Ovary (tissue), 9 donors: ENCODE results near the gene LUC7L2. TPM values are rescaled to one million over a fixed set of nuclear protein-coding genes. Genes with fewer than 3 reads are reported as not detected.
"Not testable (repeated sequence)": the region's sequence is repeated elsewhere in the genome, so short reads cannot be mapped to it uniquely, and the experiment has no call there.

Experiments
- DNase-seq, 5 donors: peaks; one replicate each; pipeline ENCODE4 v3.0.0-alpha.2; 2019 to 2020
- H3K27ac ChIP-seq, 2 donors: fragments of 200-600 bp; one replicate each; pipeline versions ENCODE4 v1.5.1 to v1.8.0; 2019 to 2022
- H3K27me3 ChIP-seq: fragments of 200-600 bp; one replicate; pipeline ENCODE4 v1.8.0; 2022
- H3K36me3 ChIP-seq: fragments of 200-600 bp; sonication (generic); one replicate; pipeline ENCODE4 v1.5.1; 2019
- H3K4me1 ChIP-seq: one replicate; pipeline ENCODE4 v1.8.1; 2013; ENCODE audit warnings: mild to moderate bottlenecking, moderate library complexity; ENCODE audit not compliant: insufficient read depth
- H3K4me3 ChIP-seq: fragments of 200-600 bp; sonication (generic); one replicate; pipeline ENCODE4 v1.5.1; 2017
- H3K9me3 ChIP-seq, 2 donors: fragments of 200-600 bp in 1 of 2; sonication (generic) in 1 of 2; one replicate each; pipeline versions ENCODE4 v1.5.1 to v1.8.1; 2013 to 2019; ENCODE audit warnings: mild to moderate bottlenecking in 1 of 2, moderate library complexity in 1 of 2
- EP300 ChIP-seq: sonication (generic); formaldehyde crosslinking; IDR thresholded peaks from one replicate; pipeline ENCODE4 v1.6.1; 2017; ENCODE audit warnings: antibody characterized with exemption
- POLR2A ChIP-seq: fragments of 450-650 bp; IDR thresholded peaks from one replicate; pipeline ENCODE4 v1.6.1; 2017; ENCODE audit warnings: antibody characterized with exemption, mild to moderate bottlenecking, moderate library complexity
- WGBS, 3 donors: extraction: QIAGEN DNeasy Blood & Tissue Kit in 1 of 3; methylation state at CpG; one replicate each; pipeline versions ENCODE4 v1.1.5 to v1.1.7; 2013 to 2017; 5-methylcytosine and 5-hydroxymethylcytosine counted together
- intact Hi-C, 4 donors: fragments of 100-400 bp; cut with DNase I; formaldehyde crosslinking; loops; one replicate each; pipeline versions ENCODE4 v1.11.0 to v1.15.1; 2022 to 2023
- polyA plus RNA-seq, 2 donors: library from polyadenylated mRNA; stranded (reverse); fragments of 200-250 nt in 1 of 2; fragments of 350-450 nt in 1 of 2; fragmentation: Illumina TruSeq in 1 of 2; extraction: RNeasy Lipid Tissue Mini Kit (QIAGEN cat#74804) in 1 of 2; gene quantifications; one replicate each; pipeline ENCODE4 v1.2.3, GENCODE V29; 2013 to 2014
- total RNA-seq, 7 donors: library from RNA; depleted of rRNA in 2 of 7; stranded (reverse); fragments of >200 nt in 2 of 7; fragmentation: NEBNext Ultra II Directional in 3 of 7; extraction: Animal tissue kit (Norgen Biotek cat#: 25700) in 3 of 7; gene quantifications; one replicate each; pipeline versions ENCODE4 v1.1.0 to v1.2.4, GENCODE V29; 2016 to 2023
- TF ChIP-seq, protein P1 (sequence below), 3 donors: fragments of 450-650 bp in 2 of 3; fragments of 200-600 bp in 1 of 3; IDR thresholded peaks; one replicate each; pipeline versions ENCODE4 v1.5.1 to v1.8.0; 2016 to 2022; ENCODE audit warnings: antibody characterized with exemption in 3 of 3, mild to moderate bottlenecking in 1 of 3
- donor health status: DM: no; HTN: no; CAD: no; lungs with moderate emphysema.
- donor health status: DM: no; HTN: no; CAD: no.
- donor health status: Bipolar disorder and iron deficiency.
- donor health status: DM: yes; HTN: yes; CAD: no.
- donor health status: DM: no; HTN: no; CAD: no.
- donor health status: DM: yes; HTN: yes; CAD: no.

The LUC7L2 gene
- total and polyA plus RNA-seq, 9 donors, result 58.9 to 113 (median 87.2) TPM

- Histone ChIP-seq H3K4me1 (no peaks in the 10 kb centered on the region), H3K36me3 (no peaks in the 10 kb centered on the region), H3K9me3 (no peaks in the 10 kb centered on the region), H3K27ac (no peak overlapping the region), H3K4me3 (no peak overlapping the region), H3K27me3 (no peaks in the 10 kb centered on the region)
- intact Hi-C loops, result no loop called here
- no peak for DNase-seq
- 89 to 90% (median 89%) methylated on average over 12 of the region's 12 CpGs for WGBS, 3 donors
- TF ChIP-seq POLR2A (no peak), EP300 (no peak)
- TF ChIP-seq, protein P1, sequence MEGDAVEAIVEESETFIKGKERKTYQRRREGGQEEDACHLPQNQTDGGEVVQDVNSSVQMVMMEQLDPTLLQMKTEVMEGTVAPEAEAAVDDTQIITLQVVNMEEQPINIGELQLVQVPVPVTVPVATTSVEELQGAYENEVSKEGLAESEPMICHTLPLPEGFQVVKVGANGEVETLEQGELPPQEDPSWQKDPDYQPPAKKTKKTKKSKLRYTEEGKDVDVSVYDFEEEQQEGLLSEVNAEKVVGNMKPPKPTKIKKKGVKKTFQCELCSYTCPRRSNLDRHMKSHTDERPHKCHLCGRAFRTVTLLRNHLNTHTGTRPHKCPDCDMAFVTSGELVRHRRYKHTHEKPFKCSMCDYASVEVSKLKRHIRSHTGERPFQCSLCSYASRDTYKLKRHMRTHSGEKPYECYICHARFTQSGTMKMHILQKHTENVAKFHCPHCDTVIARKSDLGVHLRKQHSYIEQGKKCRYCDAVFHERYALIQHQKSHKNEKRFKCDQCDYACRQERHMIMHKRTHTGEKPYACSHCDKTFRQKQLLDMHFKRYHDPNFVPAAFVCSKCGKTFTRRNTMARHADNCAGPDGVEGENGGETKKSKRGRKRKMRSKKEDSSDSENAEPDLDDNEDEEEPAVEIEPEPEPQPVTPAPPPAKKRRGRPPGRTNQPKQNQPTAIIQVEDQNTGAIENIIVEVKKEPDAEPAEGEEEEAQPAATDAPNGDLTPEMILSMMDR (IDR thresholded peaks at IDR 0.05), result no peak
Observed at GRCh38 chr7:139426258-139427028, 66.7 kb downstream of the LUC7L2 start.

- no peaks in the 10 kb centered on the region for H3K36me3 ChIP-seq
- intact Hi-C loops, result no loop called here
- no peak overlapping the region for H3K4me3 ChIP-seq
- H3K9me3 ChIP-seq, result no peaks in the 10 kb centered on the region
- no peak for DNase-seq
- TF ChIP-seq, protein P1 (IDR thresholded peaks at IDR 0.05), result no peak
- TF ChIP-seq EP300 (no peak), POLR2A (no peak)
- WGBS, 3 donors, result 82 to 96% (median 93%) methylated on average over 1 of the region's 1 CpG
- no peaks in the 10 kb centered on the region for H3K27me3 ChIP-seq
- H3K4me1 ChIP-seq, result no peaks in the 10 kb centered on the region
- no peak overlapping the region for H3K27ac ChIP-seq
Observed at GRCh38 chr7:139427029-139427420, 67.3 kb downstream of the LUC7L2 start.

GRCh38 chr7:139427788-139428187, 68.1 kb downstream of the LUC7L2 start:
- WGBS, 3 donors, result 86 to 89% (median 87%) methylated on average over 7 of the region's 7 CpGs
- Histone ChIP-seq H3K4me3 (no peak overlapping the region), H3K9me3 (no peaks in the 10 kb centered on the region), H3K36me3 (no peaks in the 10 kb centered on the region), H3K27me3 (no peaks in the 10 kb centered on the region), H3K27ac (no peak overlapping the region), H3K4me1 (no peaks in the 10 kb centered on the region)
- no peak for DNase-seq
- intact Hi-C loops, result no loop called here
- TF ChIP-seq EP300, result no peak
- TF ChIP-seq, protein P1 (IDR thresholded peaks at IDR 0.05), result no peak
- TF ChIP-seq POLR2A, result no peak

GRCh38 chr7:139429735-139430134, 70.0 kb downstream of the LUC7L2 start:
- WGBS, 3 donors, result 92 to 93% (median 92%) methylated on average over 14 of the region's 14 CpGs
- H3K27me3 ChIP-seq, H3K27ac ChIP-seq, H3K4me1 ChIP-seq, H3K36me3 ChIP-seq, H3K4me3 ChIP-seq, H3K9me3 ChIP-seq, DNase-seq, intact Hi-C loops: not testable (repeated sequence)

DNA sequence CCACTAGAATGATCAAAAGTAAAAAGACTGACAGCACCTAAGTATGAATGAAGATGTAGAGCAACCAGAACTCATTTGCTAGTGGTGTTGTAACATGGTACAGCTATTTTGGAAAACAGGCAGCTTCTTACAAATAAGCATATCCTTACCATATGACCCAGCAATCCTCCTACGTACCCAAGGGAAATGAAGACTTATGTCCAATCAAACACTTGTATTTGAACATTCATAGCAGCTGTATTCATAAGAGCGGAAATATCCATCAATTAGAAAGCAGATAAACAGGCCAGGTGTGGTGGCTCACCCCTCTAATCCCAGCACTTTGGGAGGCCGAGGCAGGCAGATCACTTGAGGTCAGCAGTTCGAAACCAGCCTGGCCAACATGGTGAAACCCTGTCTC, 70.7 kb downstream of the LUC7L2 start:
- intact Hi-C loops, result no loop called here

More for the DNA sequence above, 70.7 kb downstream of the LUC7L2 start:
- no peak overlapping the region for H3K27ac ChIP-seq
- no peaks in the 10 kb centered on the region for H3K9me3 ChIP-seq
- WGBS, 3 donors, result 95 to 97% (median 96%) methylated on average over 4 of the region's 4 CpGs
- DNase-seq, result no peak
- no peak overlapping the region for H3K4me3 ChIP-seq
- TF ChIP-seq, protein P1 (IDR thresholded peaks at IDR 0.05), result no peak
- TF ChIP-seq EP300 (no peak), POLR2A (no peak)
- H3K27me3 ChIP-seq, result no peaks in the 10 kb centered on the region
- peaks cover 4% of the 10 kb centered on the region for H3K4me1 ChIP-seq
- H3K36me3 ChIP-seq, result no peaks in the 10 kb centered on the region
